ENCODE data around the gene SYNPO2. TPM values are rescaled to one million over a fixed set of nuclear protein-coding genes. Genes with fewer than 3 reads are reported as not detected.

The SYNPO2 gene
- total RNA-seq, 1 experiment from 2014 or later: 0.93 TPM

- intact Hi-C loops (cut with micrococcal nuclease): no loop called here
- Histone ChIP-seq H3K4me3 (replicated peaks in 1 of 2; ENCODE audit: low read depth in 1 of 2, low read length in 2 of 2) (no peak overlapping the region), H3K4me2 (ENCODE audit: low read length) (no peak overlapping the region), H3K79me2 (ENCODE audit: insufficient read depth, low read length) (no peaks in the 10 kb centered on the region), H3K9me2 (ENCODE audit: insufficient read depth) (no peaks in the 10 kb centered on the region), H4K20me1 (ENCODE audit: insufficient read depth) (no peaks in the 10 kb centered on the region), H3K36me3 (ENCODE audit: control insufficient read depth in 1 of 2, insufficient read depth in 2 of 2, low read length in 2 of 2) (no peaks in the 10 kb centered on the region), H3K27me3 (ENCODE audit: insufficient read depth, low read length) (no peaks in the 10 kb centered on the region), H2AFZ (ENCODE audit: low read depth, low read length, poor library complexity, severe bottlenecking) (no peak overlapping the region), H3K9ac (ENCODE audit: low read length) (no peak overlapping the region), H3K27ac (ENCODE audit: low read depth, low read length) (no peak overlapping the region), H3K4me1 (ENCODE audit: control insufficient read depth in 1 of 2, insufficient read depth in 2 of 2, low read length in 2 of 2) (no peaks in the 10 kb centered on the region), H3K9me3 (ENCODE audit: control insufficient read depth in 1 of 2, insufficient read depth in 1 of 2, low read depth in 1 of 2, low read length in 2 of 2) (no peaks in the 10 kb centered on the region)
- DNase-seq (ENCODE audit: low read depth, low spot score) (no peak), ATAC-seq (no peak)
- TF ChIP-seq POLR2A (IDR thresholded peaks at IDR 0.05; ENCODE audit: borderline replicate concordance, extremely low read depth, insufficient read depth, insufficient read length) (no peak), ELF1 (IDR thresholded peaks at IDR 0.05; ENCODE audit: borderline replicate concordance, low read depth) (no peak)
- ChIA-PET POLR2A (no interaction called here), RAD21 (ENCODE audit: low non-redundant PET in 1 of 2, low total read pairs in 2 of 2, uncharacterized antibody in 2 of 2, unreplicated experiment in 2 of 2) (no interaction called here), CTCF (no interaction called here)
- no TSS peak for BruUV-seq (replicated peaks)
Observed at GRCh38 chr4:119011607-119011988, 122.9 kb downstream of the SYNPO2 start.

DNA sequence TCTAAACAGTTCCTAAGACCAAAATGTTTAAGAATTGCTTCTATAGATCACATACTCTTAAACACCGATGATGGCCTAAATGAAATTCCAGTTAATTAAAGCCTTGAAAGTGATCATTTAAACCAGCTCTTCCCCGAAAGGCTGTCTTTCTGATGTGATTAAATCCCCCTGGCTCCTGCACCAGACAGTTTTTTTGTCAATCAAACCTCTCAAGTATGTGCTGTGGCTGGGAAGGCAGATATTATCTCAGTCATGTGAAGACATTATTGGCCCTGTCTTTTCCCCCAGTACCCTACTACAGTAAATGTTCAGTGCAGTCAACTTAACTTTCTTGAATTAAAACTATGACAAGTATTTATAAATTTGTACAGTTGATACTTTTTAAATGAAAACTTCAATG lies 126.0 kb downstream of the SYNPO2 start:
- intact Hi-C loops (cut with micrococcal nuclease): no loop called here
- Histone ChIP-seq H4K20me1 (ENCODE audit: insufficient read depth) (no peaks in the 10 kb centered on the region), H2AFZ (ENCODE audit: low read depth, low read length, poor library complexity, severe bottlenecking) (no peak overlapping the region), H3K4me2 (ENCODE audit: low read length) (no peak overlapping the region), H3K36me3 (ENCODE audit: control insufficient read depth in 1 of 2, insufficient read depth in 2 of 2, low read length in 2 of 2) (no peaks in the 10 kb centered on the region), H3K9me3 (ENCODE audit: control insufficient read depth in 1 of 2, insufficient read depth in 1 of 2, low read depth in 1 of 2, low read length in 2 of 2) (no peaks in the 10 kb centered on the region), H3K27ac (ENCODE audit: low read depth, low read length) (no peak overlapping the region), H3K79me2 (ENCODE audit: insufficient read depth, low read length) (no peaks in the 10 kb centered on the region), H3K4me3 (replicated peaks in 1 of 2; ENCODE audit: low read depth in 1 of 2, low read length in 2 of 2) (no peak overlapping the region), H3K27me3 (ENCODE audit: insufficient read depth, low read length) (no peaks in the 10 kb centered on the region), H3K9ac (ENCODE audit: low read length) (no peak overlapping the region), H3K9me2 (ENCODE audit: insufficient read depth) (no peaks in the 10 kb centered on the region), H3K4me1 (ENCODE audit: control insufficient read depth in 1 of 2, insufficient read depth in 2 of 2, low read length in 2 of 2) (no peaks in the 10 kb centered on the region)
- TF ChIP-seq TCF7L2 (IDR thresholded peaks at IDR 0.05; ENCODE audit: borderline replicate concordance, extremely low read depth, insufficient read depth, insufficient read length): no peak
- no peak for TF ChIP-seq EZH2phosphoT487 (IDR thresholded peaks at IDR 0.05; ENCODE audit: borderline replicate concordance)
- no peak for TF ChIP-seq JUND (IDR thresholded peaks at IDR 0.05)
- no peak for TF ChIP-seq MAX (IDR thresholded peaks at IDR 0.05)
- TF ChIP-seq SIN3A (IDR thresholded peaks at IDR 0.05; ENCODE audit: low read depth): no peak
- TF ChIP-seq CBX3 (IDR thresholded peaks at IDR 0.05; ENCODE audit: low read depth): no peak
- no peak for TF ChIP-seq SRF (IDR thresholded peaks at IDR 0.05; ENCODE audit: low read depth)
- TF ChIP-seq, protein P1, sequence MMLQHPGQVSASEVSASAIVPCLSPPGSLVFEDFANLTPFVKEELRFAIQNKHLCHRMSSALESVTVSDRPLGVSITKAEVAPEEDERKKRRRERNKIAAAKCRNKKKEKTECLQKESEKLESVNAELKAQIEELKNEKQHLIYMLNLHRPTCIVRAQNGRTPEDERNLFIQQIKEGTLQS (IDR thresholded peaks at IDR 0.05): no peak
- TF ChIP-seq SP1 (IDR thresholded peaks at IDR 0.05; ENCODE audit: low read depth): no peak
- TF ChIP-seq, protein P2, sequence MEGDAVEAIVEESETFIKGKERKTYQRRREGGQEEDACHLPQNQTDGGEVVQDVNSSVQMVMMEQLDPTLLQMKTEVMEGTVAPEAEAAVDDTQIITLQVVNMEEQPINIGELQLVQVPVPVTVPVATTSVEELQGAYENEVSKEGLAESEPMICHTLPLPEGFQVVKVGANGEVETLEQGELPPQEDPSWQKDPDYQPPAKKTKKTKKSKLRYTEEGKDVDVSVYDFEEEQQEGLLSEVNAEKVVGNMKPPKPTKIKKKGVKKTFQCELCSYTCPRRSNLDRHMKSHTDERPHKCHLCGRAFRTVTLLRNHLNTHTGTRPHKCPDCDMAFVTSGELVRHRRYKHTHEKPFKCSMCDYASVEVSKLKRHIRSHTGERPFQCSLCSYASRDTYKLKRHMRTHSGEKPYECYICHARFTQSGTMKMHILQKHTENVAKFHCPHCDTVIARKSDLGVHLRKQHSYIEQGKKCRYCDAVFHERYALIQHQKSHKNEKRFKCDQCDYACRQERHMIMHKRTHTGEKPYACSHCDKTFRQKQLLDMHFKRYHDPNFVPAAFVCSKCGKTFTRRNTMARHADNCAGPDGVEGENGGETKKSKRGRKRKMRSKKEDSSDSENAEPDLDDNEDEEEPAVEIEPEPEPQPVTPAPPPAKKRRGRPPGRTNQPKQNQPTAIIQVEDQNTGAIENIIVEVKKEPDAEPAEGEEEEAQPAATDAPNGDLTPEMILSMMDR (IDR thresholded peaks at IDR 0.05 in 2 of 3, conservative IDR thresholded peaks at IDR 0.05 in 1 of 3; ENCODE audit: borderline replicate concordance in 1 of 3, insufficient read depth in 1 of 3, low read depth in 2 of 3, low read length in 2 of 3): no peak
- TF ChIP-seq POLR2A (IDR thresholded peaks at IDR 0.05; ENCODE audit: borderline replicate concordance, extremely low read depth, insufficient read depth, insufficient read length): no peak
- TF ChIP-seq EZH2 (IDR thresholded peaks at IDR 0.05): no peak
- TF ChIP-seq, protein P3, sequence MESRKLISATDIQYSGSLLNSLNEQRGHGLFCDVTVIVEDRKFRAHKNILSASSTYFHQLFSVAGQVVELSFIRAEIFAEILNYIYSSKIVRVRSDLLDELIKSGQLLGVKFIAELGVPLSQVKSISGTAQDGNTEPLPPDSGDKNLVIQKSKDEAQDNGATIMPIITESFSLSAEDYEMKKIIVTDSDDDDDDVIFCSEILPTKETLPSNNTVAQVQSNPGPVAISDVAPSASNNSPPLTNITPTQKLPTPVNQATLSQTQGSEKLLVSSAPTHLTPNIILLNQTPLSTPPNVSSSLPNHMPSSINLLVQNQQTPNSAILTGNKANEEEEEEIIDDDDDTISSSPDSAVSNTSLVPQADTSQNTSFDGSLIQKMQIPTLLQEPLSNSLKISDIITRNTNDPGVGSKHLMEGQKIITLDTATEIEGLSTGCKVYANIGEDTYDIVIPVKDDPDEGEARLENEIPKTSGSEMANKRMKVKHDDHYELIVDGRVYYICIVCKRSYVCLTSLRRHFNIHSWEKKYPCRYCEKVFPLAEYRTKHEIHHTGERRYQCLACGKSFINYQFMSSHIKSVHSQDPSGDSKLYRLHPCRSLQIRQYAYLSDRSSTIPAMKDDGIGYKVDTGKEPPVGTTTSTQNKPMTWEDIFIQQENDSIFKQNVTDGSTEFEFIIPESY (IDR thresholded peaks at IDR 0.05; ENCODE audit: extremely low read depth, insufficient replicate concordance, low read length): no peak
- no peak for TF ChIP-seq FOSL1 (IDR thresholded peaks at IDR 0.05; ENCODE audit: low read depth)
- TF ChIP-seq YY1 (IDR thresholded peaks at IDR 0.05; ENCODE audit: extremely low read depth, insufficient replicate concordance, low read depth, low read length): no peak
- TF ChIP-seq ZNF274 (IDR thresholded peaks at IDR 0.05; ENCODE audit: low read depth, low read length): no peak
- TF ChIP-seq EGR1 (IDR thresholded peaks at IDR 0.05; ENCODE audit: low read depth): no peak
- ChIA-PET POLR2A (no interaction called here), RAD21 (ENCODE audit: low non-redundant PET in 1 of 2, low total read pairs in 2 of 2, uncharacterized antibody in 2 of 2, unreplicated experiment in 2 of 2) (no interaction called here), CTCF (no interaction called here)
- ATAC-seq: no peak
- no TSS peak for BruUV-seq (replicated peaks)
- no peak for DNase-seq (ENCODE audit: low read depth, low spot score)
